C4-2B (cell line): Measurements from ENCODE around the gene INTS15.

Experiments used
- CTCF ChIP-seq: fragments of 450-650 bp; conservative IDR thresholded peaks from 2 replicates; pipeline ENCODE4 v1.5.1; 2017; ENCODE audit warnings: mild to moderate bottlenecking
- ZFX ChIP-seq: fragments of 450-650 bp; IDR thresholded peaks from 2 replicates; pipeline ENCODE4 v1.6.1; 2017

GRCh38 chr7:6600093-6600492 lies 10.3 kb downstream of the INTS15 start:
- no peak for TF ChIP-seq CTCF
- no peak for TF ChIP-seq ZFX
